Astrocyte of the spinal cord (primary cell): Measurements from ENCODE around the gene INTS14.
A peak's percentile ranks its signal among the peaks of the same experiment; 100 is the strongest.

Source experiments
- DNase-seq: peaks from one replicate; pipeline ENCODE4 v3.0.0; 2011; ENCODE audit warnings: low read depth, low spot score
- H3K4me3 ChIP-seq: 2 replicates; pipeline ENCODE4 v1.5.1; 2011; ENCODE audit warnings: low read depth, mild to moderate bottlenecking, low read length, moderate library complexity
- CTCF ChIP-seq: IDR thresholded peaks from 2 replicates; pipeline ENCODE4 v1.5.1; 2012; ENCODE audit warnings: low read depth, mild to moderate bottlenecking, low read length, inconsistent platforms
- in situ Hi-C: cut with HindIII; loops from 2 replicates; pipeline ENCODE4 v1.10.0; 2017; ENCODE audit warnings: low sequenced_read_pairs

INTS14 gene

GRCh38 chr15:65577129-65577996, 33.6 kb downstream of the INTS14 start:
- no peak for TF ChIP-seq CTCF
- no peak overlapping the region for H3K4me3 ChIP-seq
- in situ Hi-C loops = no loop called here
- DNase-seq = peak; percentile 9

GRCh38 chr15:65576664-65577063, 34.3 kb downstream of the INTS14 start:
- no peak for TF ChIP-seq CTCF
- in situ Hi-C loops = no loop called here
- DNase-seq = peak; percentile 70
- H3K4me3 ChIP-seq = no peak overlapping the region

GRCh38 chr15:65571971-65572370, 39.0 kb downstream of the INTS14 start:
- in situ Hi-C loops = no loop called here
- no peak for DNase-seq
- no peak for TF ChIP-seq CTCF
- H3K4me3 ChIP-seq = no peak overlapping the region

- no peak for DNase-seq
- in situ Hi-C loops = no loop called here
- no peak for TF ChIP-seq CTCF
- no peak overlapping the region for H3K4me3 ChIP-seq
Measured at GRCh38 chr15:65569728-65570127, 41.2 kb downstream of the INTS14 start.

- in situ Hi-C loops = no loop called here
- no peak overlapping the region for H3K4me3 ChIP-seq
- no peak for TF ChIP-seq CTCF
- no peak for DNase-seq
Measured at GRCh38 chr15:65561934-65562333, 49.0 kb downstream of the INTS14 start.

- in situ Hi-C loops = no loop called here
- no peak for TF ChIP-seq CTCF
- no peak for DNase-seq
- no peak overlapping the region for H3K4me3 ChIP-seq
Measured at GRCh38 chr15:65559941-65560340, 51.0 kb downstream of the INTS14 start.
